GM21737 (cell line): Measurements from ENCODE around the gene TBCD.

Source experiments
- ATAC-seq: cut with Tn5 transposase; IDR thresholded peaks from one replicate; pipeline ENCODE4 v1.9.1; 2021; ENCODE audit warnings: mild to moderate bottlenecking, moderate library complexity; ENCODE audit not compliant: unreplicated experiment

The TBCD gene

GRCh38 chr17:82867763-82868325 is 116.0 kb downstream of the TBCD start:
- ATAC-seq: no peak

- ATAC-seq: no peak
Measured at GRCh38 chr17:82868715-82869131, 116.9 kb downstream of the TBCD start.

DNA sequence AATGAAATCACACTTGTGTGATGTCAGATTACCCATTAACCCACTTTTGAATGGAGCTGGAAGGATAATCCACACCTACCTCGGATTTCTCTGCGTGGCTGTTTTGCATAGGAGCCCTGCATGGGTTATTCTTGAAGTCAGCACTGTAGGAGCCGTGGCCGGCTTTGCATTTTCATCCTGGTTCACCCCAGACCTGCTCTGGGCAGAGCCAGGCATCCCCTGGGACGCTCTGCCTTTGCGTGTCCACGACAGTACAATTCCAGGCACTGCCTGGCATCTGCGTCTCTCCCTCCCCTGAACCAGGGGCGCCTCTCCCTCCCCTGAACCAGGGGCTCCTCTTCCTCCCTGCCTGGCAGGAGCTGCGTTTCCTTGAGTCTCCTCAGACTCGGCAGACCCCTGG is 117.7 kb downstream of the TBCD start:
- no peak for ATAC-seq

DNA sequence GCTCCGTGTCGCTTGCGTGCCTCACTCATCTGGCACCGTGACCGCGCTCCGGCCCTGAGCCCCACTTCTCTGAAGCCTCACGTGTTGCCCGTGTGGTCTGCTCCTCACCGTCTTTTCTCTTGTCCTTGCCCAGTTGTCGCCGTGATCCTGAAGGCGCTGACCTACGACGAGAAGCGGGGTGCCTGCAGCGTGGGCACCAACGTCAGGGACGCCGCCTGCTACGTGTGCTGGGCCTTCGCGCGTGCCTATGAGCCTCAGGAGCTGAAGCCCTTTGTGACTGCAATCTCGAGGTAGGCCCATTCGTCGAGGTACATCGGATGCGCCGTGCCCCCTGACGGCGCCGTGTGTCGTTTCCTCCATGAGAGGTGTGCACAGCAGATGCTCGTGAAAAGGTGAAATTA is 118.2 kb downstream of the TBCD start:
- no peak for ATAC-seq

- no peak for ATAC-seq
Measured at GRCh38 chr17:82870541-82870940, 118.7 kb downstream of the TBCD start.

GRCh38 chr17:82871056-82871775 is 119.4 kb downstream of the TBCD start:
- peak; percentile 52 for ATAC-seq

GRCh38 chr17:82871776-82872561 is 120.1 kb downstream of the TBCD start:
- no peak for ATAC-seq

- no peak for ATAC-seq
Measured at GRCh38 chr17:82872591-82873520, 121.0 kb downstream of the TBCD start.

GRCh38 chr17:82873521-82873920 is 121.7 kb downstream of the TBCD start:
- no peak for ATAC-seq

- ATAC-seq: no peak
Measured at GRCh38 chr17:82874011-82874835, 122.4 kb downstream of the TBCD start.

DNA sequence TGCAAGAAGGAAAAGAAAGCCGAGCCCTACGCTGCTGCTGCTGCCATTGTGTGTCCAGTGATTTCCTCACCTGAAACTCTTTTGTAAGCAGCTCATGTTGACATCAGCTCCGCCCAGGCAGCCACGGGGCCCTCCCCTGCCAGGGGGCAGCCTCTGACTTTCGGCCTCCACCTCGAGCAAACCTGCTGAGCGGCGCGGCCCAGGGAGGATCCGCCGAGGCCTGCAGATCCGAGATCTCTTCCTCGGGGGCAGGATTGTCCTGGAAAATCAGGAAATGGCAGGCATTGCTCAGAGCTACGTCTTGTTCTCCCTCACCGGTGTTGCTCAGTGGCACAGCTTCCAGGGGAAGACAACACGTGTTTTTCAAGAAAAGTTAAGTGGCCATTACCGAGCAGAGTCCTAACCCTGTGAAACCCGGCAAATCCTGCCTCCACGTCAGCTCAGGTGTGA is 123.6 kb downstream of the TBCD start:
- ATAC-seq: no peak

GRCh38 chr17:82876149-82876548 is 124.3 kb downstream of the TBCD start:
- no peak for ATAC-seq

- no peak for ATAC-seq
Measured at GRCh38 chr17:82876602-82877379, 124.9 kb downstream of the TBCD start.

DNA sequence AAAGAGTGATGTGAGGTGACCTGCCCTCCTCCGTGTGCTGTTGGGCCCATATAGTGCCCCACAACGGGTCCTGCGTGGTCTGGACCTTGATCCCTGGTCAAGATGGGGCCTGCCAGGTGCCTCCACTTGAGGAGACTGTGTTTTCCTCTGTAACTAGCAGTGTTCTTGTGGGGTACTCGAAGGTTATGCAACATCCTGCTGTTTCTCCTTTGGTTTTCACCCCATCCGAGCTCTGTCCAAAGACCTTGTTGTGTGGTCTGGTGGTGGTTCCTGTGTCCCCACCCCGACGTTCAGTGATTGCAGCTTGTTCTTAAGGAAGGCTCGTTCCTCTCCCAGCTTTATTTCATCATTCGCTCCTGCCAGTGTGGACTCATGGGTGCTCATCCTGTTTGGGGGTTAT is 126.7 kb downstream of the TBCD start:
- no peak for ATAC-seq

- ATAC-seq: no peak
Measured at GRCh38 chr17:82879241-82879640, 127.4 kb downstream of the TBCD start.

DNA sequence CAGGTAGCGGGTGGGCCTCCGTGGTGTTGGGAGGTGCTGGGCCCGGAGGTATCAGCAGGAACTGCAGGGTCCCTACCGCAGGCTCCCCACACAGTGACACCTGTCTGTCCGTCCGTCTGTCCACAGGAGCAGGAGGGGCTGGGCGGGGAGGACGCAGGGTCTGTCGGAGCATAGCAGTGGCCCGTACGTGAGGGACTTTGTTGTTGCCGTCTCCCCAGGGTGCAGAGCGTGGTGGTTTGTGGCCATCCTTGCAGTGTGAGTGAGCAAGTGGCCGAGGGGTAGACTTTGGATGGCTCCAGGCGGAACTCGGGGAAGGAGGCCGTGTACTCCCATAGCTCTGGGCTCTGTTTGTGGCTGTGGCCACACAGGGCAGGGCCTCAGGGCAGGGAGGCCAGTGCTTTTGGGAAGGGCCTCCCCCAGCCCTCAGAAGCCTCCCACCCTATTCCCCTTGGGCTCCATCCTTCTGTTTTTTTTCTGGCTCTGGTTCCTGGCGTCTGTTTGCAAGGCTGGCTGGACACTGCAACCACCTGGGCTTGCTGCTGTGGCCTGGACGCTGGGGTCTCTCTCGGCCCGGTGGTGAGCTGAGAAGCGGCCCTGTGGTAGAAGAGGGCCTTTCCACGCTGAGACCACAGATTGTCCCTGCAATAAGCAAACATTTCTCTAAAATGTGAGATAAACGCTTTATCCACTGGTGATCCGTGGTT is 128.9 kb downstream of the TBCD start:
- ATAC-seq: no peak

GRCh38 chr17:82881324-82881823 is 129.5 kb downstream of the TBCD start:
- no peak for ATAC-seq

DNA sequence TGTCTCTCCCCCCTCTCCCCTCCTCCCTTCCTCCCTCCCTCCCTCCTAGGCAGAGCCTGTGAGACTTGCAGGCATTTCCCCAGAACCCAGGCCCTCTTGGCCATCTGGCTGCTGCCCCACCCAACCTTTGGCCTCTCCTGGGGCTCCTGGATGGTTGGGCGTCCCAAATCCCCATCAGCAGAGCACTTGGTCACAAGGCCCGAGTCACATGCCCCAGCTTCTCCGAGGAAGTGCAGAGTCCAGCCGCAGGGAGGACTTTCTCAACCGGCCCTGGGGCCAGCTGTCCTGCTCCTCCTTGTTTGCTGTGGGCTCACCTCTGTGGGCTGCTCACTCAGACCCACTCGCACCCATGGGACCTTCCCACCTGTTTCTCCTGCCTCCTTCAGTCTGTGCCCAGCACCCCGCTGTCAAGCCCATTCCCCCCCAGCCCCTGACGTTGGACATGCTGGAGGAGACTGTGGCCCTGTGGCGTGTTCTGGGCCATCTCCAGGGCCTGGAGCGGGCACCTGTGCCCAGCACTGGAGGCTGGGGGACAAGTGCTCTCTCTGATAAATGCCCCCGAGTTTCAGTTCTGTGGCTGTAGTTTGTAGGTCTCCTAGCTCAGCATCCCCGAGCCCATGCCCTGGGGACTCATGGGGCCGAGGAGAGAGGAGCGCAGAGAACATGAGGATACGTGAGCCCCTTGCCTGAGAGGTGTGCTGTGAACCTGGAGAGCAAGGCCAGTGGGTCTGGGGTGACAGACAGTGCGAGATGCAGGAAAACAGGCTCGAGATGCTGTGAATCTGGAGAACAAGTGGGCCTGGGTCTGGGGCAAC is 130.2 kb downstream of the TBCD start:
- no peak for ATAC-seq
